K562 (cell line): ENCODE measurements around the gene NOL11. TPM values are rescaled to one million over a fixed set of nuclear protein-coding genes. Genes with fewer than 3 reads are reported as not detected.

ENCODE experiments used
- ATAC-seq: fragments of 200-7000 bp; cut with Tn5 transposase; 3 replicates; pipeline ENCODE4 v1.9.1; 2020; ENCODE audit warnings: moderate library complexity
- BruUV-seq: library from RNA; stranded (reverse); fragments of 400-500 nt; replicated peaks from 2 replicates; lab custom pipeline; 2021; lab: Mats Ljungman, UMichigan
- CTCF ChIA-PET: fragments of 300-600 bp; formaldehyde crosslinking; extraction: SDS; loops from one replicate; lab custom pipeline; 2021; ENCODE audit warnings: low intra/inter-chr PET ratio; lab: Yijun Ruan, JAX
- POLR2A ChIA-PET: fragments of 300-600, 350-650 bp; sonication (Branson Sonifier 250); formaldehyde crosslinking; extraction: SDS; loops from one replicate; lab custom pipeline; 2021; ENCODE audit warnings: antibody characterized with exemption, inconsistent platforms; lab: Yijun Ruan, JAX
- DNase-seq, 4 experiments: peaks; one replicate each; pipeline versions ENCODE4 v3.0.0 to v3.0.0-alpha.2; 2011 to 2018; ENCODE audit warnings: low spot score in 3 of 4, mixed read lengths in 3 of 4; ENCODE audit errors: extremely low read depth in 1 of 4
- FAIRE-seq: peaks from 2 replicates; lab custom pipeline; 2011; peaks lifted over from hg19 to GRCh38; lab: Jason Lieb, UNC
- H2AFZ ChIP-seq: 2 replicates; pipeline ENCODE4 v1.6.0; 2011; ENCODE audit warnings: low read depth, low read length, control low read depth, inconsistent platforms
- H3K27ac ChIP-seq: fragments of 200-600 bp; 3 replicates; pipeline ENCODE4 v1.8.0; 2011; ENCODE audit warnings: low read depth, mild to moderate bottlenecking, control low read depth, inconsistent platforms, low read length, moderate library complexity, mixed read lengths; ENCODE audit errors: extremely low read depth
- H3K27me3 ChIP-seq, 2 experiments: fragments of 300-600 bp in 1 of 2; 2 replicates in 1 of 2; 3 replicates in 1 of 2; pipeline versions ENCODE4 v1.6.0 to v1.8.0; 2011; ENCODE audit warnings: inconsistent platforms in 2 of 2, low read length in 2 of 2, mild to moderate bottlenecking in 1 of 2, mixed read lengths in 1 of 2, moderate library complexity in 1 of 2; ENCODE audit not compliant: control insufficient read depth in 2 of 2, insufficient read depth in 2 of 2
- H3K36me3 ChIP-seq: fragments of 300-600 bp; 3 replicates; pipeline ENCODE4 v1.8.0; 2011; ENCODE audit warnings: mild to moderate bottlenecking, low read length, inconsistent platforms; ENCODE audit not compliant: control insufficient read depth, insufficient read depth
- H3K4me1 ChIP-seq, 2 experiments: fragments of 200-600 bp in 1 of 2; replicated peaks in 1 of 2; 2 replicates in 1 of 2; 3 replicates in 1 of 2; pipeline versions ENCODE4 v1.5.1 to v1.8.0; 2011; ENCODE audit warnings: inconsistent platforms in 2 of 2, low read length in 2 of 2, mild to moderate bottlenecking in 1 of 2, mixed read lengths in 1 of 2, moderate library complexity in 1 of 2; ENCODE audit not compliant: control insufficient read depth in 2 of 2, insufficient read depth in 2 of 2
- H3K4me2 ChIP-seq: 2 replicates; pipeline ENCODE4 v1.6.1; 2011; ENCODE audit warnings: low read length, control low read depth, inconsistent platforms, mixed read lengths; ENCODE audit not compliant: insufficient read depth
- H3K4me3 ChIP-seq: fragments of 200-600 bp; sonication (generic), shearing (Covaris generic); 2 replicates; pipeline ENCODE4 v1.5.1; 2016; ENCODE audit warnings: control low read depth, inconsistent platforms
- H3K79me2 ChIP-seq: fragments of 200-600 bp; 3 replicates; pipeline ENCODE4 v1.8.0; 2011; ENCODE audit warnings: low read length, inconsistent platforms; ENCODE audit not compliant: control insufficient read depth, insufficient read depth
- H3K9ac ChIP-seq, 2 experiments: 2 replicates each; pipeline versions ENCODE4 v1.6.0 to v1.6.1; 2011; ENCODE audit warnings: low read depth in 2 of 2, low read length in 2 of 2, control low read depth in 1 of 2, inconsistent platforms in 1 of 2, mild to moderate bottlenecking in 1 of 2, mixed read lengths in 1 of 2; ENCODE audit not compliant: insufficient read depth in 1 of 2
- H3K9me1 ChIP-seq: one replicate; pipeline ENCODE4 v1.6.0; 2011; ENCODE audit warnings: inconsistent platforms, mild to moderate bottlenecking, low read length, moderate library complexity; ENCODE audit not compliant: control insufficient read depth, insufficient read depth
- H3K9me3 ChIP-seq: replicated peaks from 2 replicates; pipeline ENCODE4 v1.5.1; 2011; ENCODE audit warnings: low read depth, low read length, inconsistent platforms; ENCODE audit not compliant: control insufficient read depth, insufficient read depth
- H4K20me1 ChIP-seq: replicated peaks from 2 replicates; pipeline ENCODE4 v1.6.1; 2011; ENCODE audit warnings: low read length, inconsistent platforms, mixed read lengths; ENCODE audit not compliant: control insufficient read depth, insufficient read depth
- ERF ChIP-seq: fragments of 450-650 bp; formaldehyde crosslinking; IDR thresholded peaks from 2 replicates; pipeline ENCODE4 v1.4.0; 2020; ENCODE audit warnings: mild to moderate bottlenecking, mixed read lengths
- KAT2B ChIP-seq: IDR thresholded peaks from one replicate; pipeline ENCODE4 v1.6.1; 2012; ENCODE audit warnings: low read depth, mild to moderate bottlenecking, control low read depth, inconsistent platforms, low read length, moderate library complexity
- MLLT1 ChIP-seq, 2 experiments: fragments of 450-650 bp; IDR thresholded peaks; 2 replicates each; pipeline ENCODE4 v1.6.1; 2016
- WGBS: fragments of 100-300 bp; shearing (Covaris generic); methylation state at CpG from one replicate; pipeline ENCODE4 v1.1.6; 2016; ENCODE audit warnings: low coverage, mixed read lengths; ENCODE audit not compliant: insufficient coverage; ENCODE audit errors: missing lambda C conversion rate; 5-methylcytosine and 5-hydroxymethylcytosine counted together
- in situ Hi-C: fragments of 300-500 bp; cut with MboI; formaldehyde crosslinking; loops from 4 replicates; pipeline ENCODE4 v1.15.0; 2018; ENCODE audit warnings: inconsistent platforms, mixed read lengths
- intact Hi-C: fragments of 100-400 bp; cut with micrococcal nuclease; formaldehyde crosslinking; loops from 2 replicates; pipeline ENCODE4 v1.14.2; 2022
- polyA plus RNA-seq, 8 experiments: library from polyadenylated mRNA; depleted of rRNA in 4 of 8; stranded (reverse) in 5 of 8; unstranded in 3 of 8; fragments of >200 nt; fragmentation: Nextera tagmentation in 2 of 8; fragmentation: Illumina TruSeq in 1 of 8; extraction: Ambion mirVana in 2 of 8; extraction: Trizol in 1 of 8; gene quantifications; 2 replicates each; pipeline versions ENCODE4 v1.2.1 to v1.2.3, GENCODE V29; 2011 to 2014; ENCODE audit warnings: inconsistent platforms in 1 of 8, missing spikeins in 1 of 8
- total RNA-seq, 7 experiments: library from RNA; depleted of rRNA in 6 of 7; stranded (reverse); fragments of >200 nt in 6 of 7; fragmentation: Illumina TruSeq in 2 of 7; extraction: Trizol in 2 of 7; gene quantifications; 2 replicates each; pipeline versions ENCODE4 v1.2.1 to v1.2.3, GENCODE V29; 2011 to 2021; ENCODE audit warnings: low replicate concordance in 1 of 7
- TF ChIP-seq, protein P1 (sequence below): fragments of 450-650 bp; IDR thresholded peaks from 2 replicates; pipeline ENCODE4 v1.6.1; 2016; ENCODE audit warnings: low read depth

NOL11 gene
- total and polyA plus RNA-seq, 9 of the 15 experiments (the other 6 are each of a cell fraction or from before 2014, with no cell fraction given): 61.1 to 175 (median 121) TPM

- FAIRE-seq: no peak
- intact Hi-C loops (no loop called here), in situ Hi-C loops (no loop called here)
- H3K4me1 ChIP-seq: no peaks in the 10 kb centered on the region; a peak in 1 of 5 replicates
- no peak overlapping the region for H3K4me2 ChIP-seq
- BruUV-seq: no TSS peak
- no peak overlapping the region for H3K4me3 ChIP-seq
- 73% methylated on average over 2 of the region's 2 CpGs for WGBS
- CTCF ChIA-PET: no interaction called here
- no peak overlapping the region for H3K9ac ChIP-seq
- no peak overlapping the region for H2AFZ ChIP-seq
- H3K9me1 ChIP-seq: no peaks in the 10 kb centered on the region
- no peaks in the 10 kb centered on the region for H4K20me1 ChIP-seq
- POLR2A ChIA-PET: no interaction called here
- peaks cover 88% of the 10 kb centered on the region for H3K36me3 ChIP-seq
- no peaks in the 10 kb centered on the region for H3K9me3 ChIP-seq
- H3K27me3 ChIP-seq: no peaks in the 10 kb centered on the region
- no peaks in the 10 kb centered on the region for H3K79me2 ChIP-seq
- DNase-seq: no peak
- H3K27ac ChIP-seq: no peak overlapping the region
- no peak for ATAC-seq
- TF ChIP-seq KAT2B: no peak
- TF ChIP-seq, protein P1, sequence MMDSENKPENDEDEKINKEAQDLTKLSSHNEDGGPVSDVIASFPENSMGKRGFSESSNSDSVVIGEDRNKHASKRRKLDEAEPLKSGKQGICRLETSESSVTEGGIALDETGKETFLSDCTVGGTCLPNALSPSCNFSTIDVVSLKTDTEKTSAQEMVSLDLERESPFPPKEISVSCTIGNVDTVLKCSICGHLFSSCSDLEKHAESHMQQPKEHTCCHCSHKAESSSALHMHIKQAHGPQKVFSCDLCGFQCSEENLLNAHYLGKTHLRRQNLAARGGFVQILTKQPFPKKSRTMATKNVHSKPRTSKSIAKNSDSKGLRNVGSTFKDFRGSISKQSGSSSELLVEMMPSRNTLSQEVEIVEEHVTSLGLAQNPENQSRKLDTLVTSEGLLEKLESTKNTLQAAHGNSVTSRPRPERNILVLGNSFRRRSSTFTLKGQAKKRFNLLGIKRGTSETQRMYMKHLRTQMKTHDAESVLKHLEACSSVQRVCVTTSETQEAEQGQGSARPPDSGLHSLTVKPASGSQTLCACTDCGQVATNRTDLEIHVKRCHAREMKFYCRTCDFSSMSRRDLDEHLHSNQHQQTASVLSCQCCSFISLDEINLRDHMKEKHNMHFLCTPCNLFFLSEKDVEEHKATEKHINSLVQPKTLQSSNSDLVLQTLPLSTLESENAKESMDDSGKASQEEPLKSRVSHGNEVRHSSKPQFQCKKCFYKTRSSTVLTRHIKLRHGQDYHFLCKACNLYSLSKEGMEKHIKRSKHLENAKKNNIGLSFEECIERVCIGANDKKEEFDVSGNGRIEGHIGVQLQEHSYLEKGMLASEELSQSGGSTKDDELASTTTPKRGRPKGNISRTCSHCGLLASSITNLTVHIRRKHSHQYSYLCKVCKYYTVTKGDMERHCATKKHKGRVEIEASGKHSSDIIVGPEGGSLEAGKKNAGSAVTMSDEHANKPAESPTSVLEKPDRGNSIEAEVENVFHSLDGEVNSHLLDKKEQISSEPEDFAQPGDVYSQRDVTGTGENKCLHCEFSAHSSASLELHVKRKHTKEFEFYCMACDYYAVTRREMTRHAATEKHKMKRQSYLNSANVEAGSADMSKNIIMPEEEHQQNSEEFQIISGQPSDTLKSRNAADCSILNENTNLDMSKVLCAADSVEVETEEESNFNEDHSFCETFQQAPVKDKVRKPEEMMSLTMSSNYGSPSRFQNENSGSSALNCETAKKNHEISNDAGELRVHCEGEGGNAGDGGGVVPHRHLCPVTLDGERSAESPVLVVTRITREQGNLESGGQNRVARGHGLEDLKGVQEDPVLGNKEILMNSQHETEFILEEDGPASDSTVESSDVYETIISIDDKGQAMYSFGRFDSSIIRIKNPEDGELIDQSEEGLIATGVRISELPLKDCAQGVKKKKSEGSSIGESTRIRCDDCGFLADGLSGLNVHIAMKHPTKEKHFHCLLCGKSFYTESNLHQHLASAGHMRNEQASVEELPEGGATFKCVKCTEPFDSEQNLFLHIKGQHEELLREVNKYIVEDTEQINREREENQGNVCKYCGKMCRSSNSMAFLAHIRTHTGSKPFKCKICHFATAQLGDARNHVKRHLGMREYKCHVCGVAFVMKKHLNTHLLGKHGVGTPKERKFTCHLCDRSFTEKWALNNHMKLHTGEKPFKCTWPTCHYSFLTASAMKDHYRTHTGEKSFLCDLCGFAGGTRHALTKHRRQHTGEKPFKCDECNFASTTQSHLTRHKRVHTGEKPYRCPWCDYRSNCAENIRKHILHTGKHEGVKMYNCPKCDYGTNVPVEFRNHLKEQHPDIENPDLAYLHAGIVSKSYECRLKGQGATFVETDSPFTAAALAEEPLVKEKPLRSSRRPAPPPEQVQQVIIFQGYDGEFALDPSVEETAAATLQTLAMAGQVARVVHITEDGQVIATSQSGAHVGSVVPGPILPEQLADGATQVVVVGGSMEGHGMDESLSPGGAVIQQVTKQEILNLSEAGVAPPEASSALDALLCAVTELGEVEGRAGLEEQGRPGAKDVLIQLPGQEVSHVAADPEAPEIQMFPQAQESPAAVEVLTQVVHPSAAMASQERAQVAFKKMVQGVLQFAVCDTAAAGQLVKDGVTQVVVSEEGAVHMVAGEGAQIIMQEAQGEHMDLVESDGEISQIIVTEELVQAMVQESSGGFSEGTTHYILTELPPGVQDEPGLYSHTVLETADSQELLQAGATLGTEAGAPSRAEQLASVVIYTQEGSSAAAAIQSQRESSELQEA: no peak
- TF ChIP-seq MLLT1 (IDR thresholded peaks at IDR 0.05): no peak
- no peak for TF ChIP-seq ERF (CRISPR knock-in tag)
Observed at GRCh38 chr17:67742025-67742424, 24.3 kb downstream of the NOL11 start.
